Germinal center (tissue), 1 donor: ENCODE results near the gene HBM.
"Not testable (repeated sequence)": the region's sequence is repeated elsewhere in the genome, so short reads cannot be mapped to it uniquely, and the experiment has no call there.

Source experiments
- DNase-seq: peaks from one replicate; pipeline ENCODE4 v3.0.0; 2012; ENCODE audit warnings: mixed read lengths, low spot score

Gene HBM, protein sequence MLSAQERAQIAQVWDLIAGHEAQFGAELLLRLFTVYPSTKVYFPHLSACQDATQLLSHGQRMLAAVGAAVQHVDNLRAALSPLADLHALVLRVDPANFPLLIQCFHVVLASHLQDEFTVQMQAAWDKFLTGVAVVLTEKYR

DNA sequence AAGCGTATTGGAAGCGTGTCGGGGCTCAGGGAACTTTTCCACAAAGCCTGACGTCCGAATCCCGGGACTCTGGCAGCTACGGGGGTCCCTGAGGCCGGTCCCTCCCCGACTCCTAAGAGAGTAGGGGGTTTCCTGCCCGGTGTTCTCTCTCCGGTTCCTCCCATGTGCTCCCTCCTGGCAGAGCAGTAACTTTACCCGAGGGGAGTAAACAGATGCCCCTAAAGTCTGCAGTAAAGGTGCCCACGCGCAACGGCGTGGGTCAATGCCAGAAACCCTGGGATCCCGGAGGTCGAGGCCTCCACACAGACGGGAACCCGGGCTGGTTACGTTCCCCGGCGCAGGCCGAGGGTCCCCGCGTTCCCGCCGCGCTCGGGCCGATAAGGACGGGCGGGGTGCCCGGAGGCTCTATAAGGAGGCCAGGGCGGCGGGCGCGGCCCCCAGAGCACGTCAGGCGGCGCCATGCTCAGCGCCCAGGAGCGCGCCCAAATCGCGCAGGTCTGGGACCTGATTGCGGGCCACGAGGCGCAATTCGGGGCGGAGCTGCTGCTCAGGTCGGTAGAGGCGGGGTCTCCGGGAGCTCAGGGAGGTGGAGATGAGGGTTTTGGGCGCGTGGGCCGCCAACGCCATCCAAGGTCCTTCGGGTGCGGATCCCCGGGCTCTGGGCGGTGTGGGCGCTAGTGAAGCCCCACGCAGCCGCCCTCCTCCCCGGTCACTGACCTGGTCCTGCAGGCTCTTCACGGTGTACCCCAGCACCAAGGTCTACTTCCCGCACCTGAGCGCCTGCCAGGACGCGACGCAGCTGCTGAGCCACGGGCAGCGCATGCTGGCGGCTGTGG is at the start of gene HBM:
Gene HBM (plus strand): TSS at position 440 of the 836 bp plus-strand sequence. CDS start 20 bp downstream, at position 460.
- DNase-seq = no peak

DNA sequence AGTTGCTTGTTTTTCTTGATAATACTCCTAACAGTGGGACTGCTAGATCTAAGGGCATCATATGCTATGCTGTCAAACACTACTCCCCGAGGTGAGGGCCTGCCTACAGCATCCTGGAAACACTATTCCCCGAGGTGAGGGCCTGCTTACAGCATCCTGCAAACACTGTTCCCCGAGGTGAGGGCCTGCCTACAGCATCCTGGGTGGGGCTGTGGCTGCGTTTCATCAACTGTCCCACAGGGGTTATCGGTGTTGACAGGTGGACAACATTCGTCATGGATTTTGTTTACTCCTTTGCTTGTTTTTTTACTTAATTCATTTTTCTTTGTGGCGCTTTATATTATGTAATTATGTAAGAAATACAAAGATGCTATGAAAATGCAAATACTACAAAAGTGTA is 49.8 kb upstream of the HBM start:
- no peak for DNase-seq

- DNase-seq = peak; percentile 79
Observed at GRCh38 chr16:117379-118365, 48.1 kb upstream of the HBM start.

DNA sequence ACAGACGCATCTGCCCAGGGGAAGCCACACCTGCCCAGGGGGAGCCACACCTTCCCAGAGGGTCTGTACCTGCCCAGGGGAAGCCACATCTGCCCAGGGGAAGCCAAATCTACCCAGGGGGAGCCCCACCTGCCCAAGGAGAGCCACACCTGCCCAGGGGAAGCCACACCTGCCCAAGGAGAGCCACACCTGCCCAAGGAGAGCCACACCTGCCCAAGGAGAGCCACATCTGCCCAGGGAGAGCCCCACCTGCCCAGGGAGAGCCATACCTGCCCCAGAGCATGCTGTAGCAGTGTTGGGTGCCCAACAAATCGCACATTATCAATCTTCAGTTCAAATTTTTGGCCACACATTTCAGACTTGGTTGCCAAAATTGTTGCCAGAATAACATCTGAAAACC is 46.9 kb upstream of the HBM start:
- DNase-seq = no peak

GRCh38 chr16:119295-119694 is 46.5 kb upstream of the HBM start:
- no peak for DNase-seq

GRCh38 chr16:119835-120491 is 45.8 kb upstream of the HBM start:
- DNase-seq = no peak

DNA sequence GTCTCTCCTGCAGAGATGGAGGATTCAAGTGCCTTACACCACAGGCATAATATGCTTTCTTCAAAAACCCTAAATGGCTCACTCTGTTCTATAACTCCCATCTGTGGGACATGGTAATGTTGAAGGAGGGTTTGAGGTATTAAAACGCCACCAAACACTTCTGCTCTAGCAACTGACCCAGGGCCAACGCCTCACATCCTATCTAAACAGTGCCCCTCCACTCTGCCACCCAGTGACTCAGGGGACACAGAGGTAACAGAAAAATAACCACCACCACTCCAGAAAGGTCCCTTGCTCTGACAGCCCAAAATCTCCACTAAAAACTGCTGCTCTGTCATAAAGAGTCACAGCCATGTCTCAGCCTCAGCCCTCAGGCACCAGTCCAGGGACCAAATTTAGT is 45.0 kb upstream of the HBM start:
- no peak for DNase-seq

- no peak for DNase-seq
Observed at GRCh38 chr16:122361-122760, 43.4 kb upstream of the HBM start.

GRCh38 chr16:123558-124350 is 42.0 kb upstream of the HBM start:
- DNase-seq = not testable (repeated sequence)

- DNase-seq = no peak
Observed at GRCh38 chr16:125011-125410, 40.8 kb upstream of the HBM start.

- DNase-seq = no peak
Observed at GRCh38 chr16:129075-129474, 36.7 kb upstream of the HBM start.

DNA sequence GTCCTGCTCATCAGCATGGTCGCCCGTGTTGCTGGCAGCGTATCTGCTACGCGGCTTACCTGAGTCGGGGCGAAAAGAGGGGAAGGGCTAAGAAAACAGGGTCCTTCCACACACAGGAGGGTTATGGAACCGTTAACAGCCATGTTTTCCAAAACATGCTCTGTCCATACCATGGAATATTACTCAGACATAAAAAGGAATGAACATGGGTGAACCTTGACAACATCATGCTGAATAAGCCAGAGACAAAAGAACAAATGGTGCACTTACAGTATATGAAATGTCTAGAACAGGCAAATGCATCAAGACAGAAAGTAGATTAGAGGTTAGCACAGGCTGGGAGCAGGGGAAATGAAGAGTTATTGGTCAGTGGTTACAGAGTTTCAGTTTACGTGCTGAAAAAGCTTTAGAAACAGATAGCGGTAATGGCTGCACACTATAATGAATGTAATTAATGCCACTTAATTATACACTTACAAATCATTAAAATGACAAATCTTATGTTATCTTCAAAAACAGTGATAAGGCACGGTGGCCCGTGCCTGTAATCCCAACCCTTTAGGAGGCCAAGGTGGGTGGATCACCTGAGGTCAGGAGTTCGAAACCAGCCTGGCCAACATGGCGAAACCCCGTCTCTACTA is 35.1 kb upstream of the HBM start:
- DNase-seq = no peak

DNA sequence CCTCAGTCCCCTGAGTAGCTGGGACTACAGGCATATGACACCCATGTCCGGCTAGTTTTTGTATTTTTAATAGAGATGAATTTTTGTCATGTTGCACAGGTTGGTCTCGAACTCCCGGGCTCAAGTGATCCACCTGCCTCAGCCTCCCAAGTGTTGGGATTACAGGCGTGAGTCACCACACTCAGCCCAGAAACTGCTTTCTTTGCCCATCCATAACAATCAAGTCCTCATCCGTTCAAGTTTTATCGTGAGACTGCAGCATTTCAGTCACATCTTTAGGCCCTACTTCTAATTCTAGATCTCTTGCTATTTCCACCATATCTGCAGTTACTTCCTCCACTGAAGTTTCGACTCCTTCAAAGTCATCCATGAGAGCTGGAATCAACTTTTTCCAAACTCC is 33.7 kb upstream of the HBM start:
- DNase-seq = no peak

- no peak for DNase-seq
Observed at GRCh38 chr16:133716-134115, 32.1 kb upstream of the HBM start.

DNA sequence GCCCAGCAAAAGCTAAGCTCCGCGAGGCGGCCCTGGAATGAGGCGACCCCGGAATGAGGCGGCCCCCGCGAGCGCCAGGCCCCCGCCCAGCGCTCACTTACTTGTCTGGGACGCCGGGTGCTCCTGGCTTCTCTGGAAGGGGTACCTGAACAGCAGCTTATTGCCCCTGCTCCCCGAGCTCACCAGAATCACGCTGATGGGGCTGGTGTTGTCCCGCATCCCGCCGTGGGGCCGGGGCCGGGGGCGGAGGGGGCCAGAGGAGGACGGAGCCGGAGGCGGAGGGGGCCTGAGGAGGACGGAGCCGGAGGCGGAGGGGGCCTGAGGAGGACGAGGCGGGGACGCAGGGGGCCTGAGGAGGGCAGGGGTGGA is 27.7 kb upstream of the HBM start:
- DNase-seq = peak; percentile 39

- DNase-seq = no peak
Observed at GRCh38 chr16:140175-140857, 25.5 kb upstream of the HBM start.

DNA sequence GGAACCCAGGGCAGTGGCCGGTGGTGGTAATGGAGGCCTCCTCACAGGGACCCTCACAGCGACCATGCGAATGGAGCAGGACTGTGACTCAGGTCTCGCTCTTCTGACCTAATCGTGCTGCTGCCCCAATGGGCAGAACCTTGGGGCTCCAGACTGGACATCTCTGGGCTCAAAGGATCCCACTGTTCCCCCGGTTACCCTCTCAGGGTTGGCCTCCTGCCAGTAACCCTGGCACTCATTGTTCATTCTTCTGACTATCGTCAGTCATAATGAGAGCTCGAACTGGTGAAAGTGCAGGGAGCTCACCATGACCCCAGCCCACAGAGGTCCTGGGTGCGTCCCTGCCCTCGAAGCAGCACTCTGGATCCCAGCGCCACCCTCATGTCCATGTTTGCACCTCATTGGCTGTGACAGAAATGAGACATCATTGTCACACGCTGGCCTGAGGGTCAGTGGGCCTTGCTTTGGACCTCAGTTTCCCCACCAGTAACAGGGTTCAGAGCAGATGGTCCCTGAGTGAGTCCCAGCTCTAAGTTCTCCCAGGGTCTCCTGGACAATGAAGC is 23.3 kb upstream of the HBM start:
- no peak for DNase-seq

- DNase-seq = no peak
Observed at GRCh38 chr16:143047-143446, 22.7 kb upstream of the HBM start.

- no peak for DNase-seq
Observed at GRCh38 chr16:143456-143855, 22.3 kb upstream of the HBM start.

GRCh38 chr16:144797-145252 is 21.0 kb upstream of the HBM start:
- DNase-seq = no peak
